WI38 (cell line): ENCODE results near the gene CCDC88C.

ENCODE experiments used
- H3K4me3 ChIP-seq: 2 replicates; pipeline ENCODE4 v1.5.1; 2011; ENCODE audit warnings: low read depth, mild to moderate bottlenecking, control low read depth, low read length
- TF ChIP-seq, protein P1 (sequence below): IDR thresholded peaks from 2 replicates; pipeline ENCODE4 v1.5.1; 2012; ENCODE audit warnings: low read depth, mild to moderate bottlenecking, control low read depth, low read length

Gene CCDC88C

GRCh38 chr14:91399868-91400640, 17.6 kb downstream of the CCDC88C start:
- TF ChIP-seq, protein P1, sequence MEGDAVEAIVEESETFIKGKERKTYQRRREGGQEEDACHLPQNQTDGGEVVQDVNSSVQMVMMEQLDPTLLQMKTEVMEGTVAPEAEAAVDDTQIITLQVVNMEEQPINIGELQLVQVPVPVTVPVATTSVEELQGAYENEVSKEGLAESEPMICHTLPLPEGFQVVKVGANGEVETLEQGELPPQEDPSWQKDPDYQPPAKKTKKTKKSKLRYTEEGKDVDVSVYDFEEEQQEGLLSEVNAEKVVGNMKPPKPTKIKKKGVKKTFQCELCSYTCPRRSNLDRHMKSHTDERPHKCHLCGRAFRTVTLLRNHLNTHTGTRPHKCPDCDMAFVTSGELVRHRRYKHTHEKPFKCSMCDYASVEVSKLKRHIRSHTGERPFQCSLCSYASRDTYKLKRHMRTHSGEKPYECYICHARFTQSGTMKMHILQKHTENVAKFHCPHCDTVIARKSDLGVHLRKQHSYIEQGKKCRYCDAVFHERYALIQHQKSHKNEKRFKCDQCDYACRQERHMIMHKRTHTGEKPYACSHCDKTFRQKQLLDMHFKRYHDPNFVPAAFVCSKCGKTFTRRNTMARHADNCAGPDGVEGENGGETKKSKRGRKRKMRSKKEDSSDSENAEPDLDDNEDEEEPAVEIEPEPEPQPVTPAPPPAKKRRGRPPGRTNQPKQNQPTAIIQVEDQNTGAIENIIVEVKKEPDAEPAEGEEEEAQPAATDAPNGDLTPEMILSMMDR = no peak
- H3K4me3 ChIP-seq = no peak overlapping the region

- TF ChIP-seq, protein P1 = no peak
- H3K4me3 ChIP-seq = no peak overlapping the region
Measured at GRCh38 chr14:91398707-91399106, 18.9 kb downstream of the CCDC88C start.

- H3K4me3 ChIP-seq = no peak overlapping the region
- TF ChIP-seq, protein P1 = no peak
Measured at GRCh38 chr14:91397965-91398591, 19.5 kb downstream of the CCDC88C start.

DNA sequence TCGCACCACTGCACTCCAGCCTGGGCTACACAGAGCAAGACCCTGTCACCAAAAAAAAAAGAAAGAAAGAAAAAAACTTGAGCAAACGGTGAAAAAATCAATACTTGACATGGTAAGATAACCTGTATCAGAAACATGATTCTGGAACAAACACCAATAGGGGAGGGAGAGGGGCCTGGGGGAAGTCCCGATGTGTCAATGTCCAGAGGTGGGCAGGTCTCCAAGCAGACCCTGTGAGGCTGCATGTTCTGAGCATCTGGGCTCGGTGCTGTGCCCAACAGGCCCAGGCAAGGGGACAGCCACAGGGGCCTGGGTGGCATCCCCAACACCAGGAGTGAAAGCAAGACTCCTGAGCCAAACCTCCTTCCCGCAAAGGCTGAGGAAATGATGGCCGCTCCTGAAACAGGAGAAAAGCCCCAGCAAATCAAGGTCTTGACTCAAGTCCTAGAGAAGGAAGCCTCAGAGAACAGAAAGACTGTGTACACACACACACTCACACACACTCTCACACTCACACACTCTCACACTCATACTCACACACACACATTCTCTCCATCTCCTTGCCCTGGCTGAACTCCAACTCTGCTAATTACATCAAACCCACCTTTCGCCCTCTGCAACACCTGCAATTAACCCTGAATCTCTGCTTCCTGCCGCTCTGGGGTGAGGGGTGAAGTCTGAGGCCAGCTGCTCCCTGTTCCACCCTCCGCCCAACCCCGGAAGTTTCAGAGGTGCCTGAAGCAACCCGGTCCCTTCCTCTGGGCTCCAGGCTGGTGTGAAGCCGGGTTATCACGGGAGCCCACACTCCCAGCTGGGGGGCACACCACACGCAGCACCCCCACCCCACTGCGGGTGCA, 20.4 kb downstream of the CCDC88C start:
- H3K4me3 ChIP-seq = no peak overlapping the region
- TF ChIP-seq, protein P1 = no peak

DNA sequence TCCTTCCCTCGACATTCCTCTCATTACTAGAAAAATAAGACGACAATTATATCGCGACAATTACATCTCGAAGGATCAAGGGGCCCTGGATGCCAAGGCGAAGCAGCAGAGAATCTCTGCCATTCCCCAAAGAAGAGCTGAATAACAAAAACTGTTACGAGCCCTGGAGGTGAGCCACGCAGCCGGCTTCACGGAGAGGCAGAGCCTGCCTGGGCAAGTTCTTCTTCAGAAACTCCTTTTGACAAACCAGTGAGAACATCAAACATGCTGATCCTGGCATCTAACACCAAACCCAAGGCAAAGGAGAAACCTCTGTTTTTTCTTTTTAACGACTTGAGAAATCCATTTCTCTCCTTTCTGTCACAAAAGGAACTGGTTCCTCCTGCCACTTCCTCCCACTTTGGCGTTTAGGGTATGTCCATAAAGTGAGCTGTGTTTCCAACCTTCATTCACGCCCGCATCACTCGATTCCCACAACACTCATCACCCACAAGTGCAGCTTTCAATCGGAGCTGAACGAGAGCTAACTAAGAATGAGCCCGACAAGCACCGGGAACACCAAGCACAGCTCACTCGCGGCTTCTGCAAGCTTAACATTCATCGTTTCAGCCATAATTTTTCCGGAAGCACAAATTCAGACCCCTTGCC, 21.5 kb downstream of the CCDC88C start:
- TF ChIP-seq, protein P1 = no peak
- no peak overlapping the region for H3K4me3 ChIP-seq

DNA sequence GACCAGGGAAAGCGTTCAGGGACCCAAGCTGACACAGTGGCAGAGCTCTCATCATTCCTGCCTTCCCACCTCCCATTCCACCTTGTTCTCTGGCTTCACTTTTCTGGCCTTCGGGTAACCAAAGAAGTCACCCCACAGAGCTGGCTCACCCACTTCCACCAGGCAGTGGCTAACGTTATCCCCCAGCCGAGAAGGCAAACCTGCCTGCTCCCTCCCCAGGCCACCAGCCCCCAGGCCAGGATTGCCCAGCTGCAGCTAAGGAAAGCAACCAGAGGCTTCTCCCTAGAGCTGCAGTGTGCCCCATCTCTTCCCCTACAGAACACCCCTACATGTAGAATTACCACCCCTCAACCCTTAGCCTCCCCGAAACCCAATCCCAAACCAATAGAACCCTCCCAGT, 22.2 kb downstream of the CCDC88C start:
- H3K4me3 ChIP-seq = no peak overlapping the region
- TF ChIP-seq, protein P1 = no peak
